Suprapubic skin (tissue), 4 donors: ENCODE data around the gene ZNF335. TPM values are rescaled to one million over a fixed set of nuclear protein-coding genes. Genes with fewer than 3 reads are reported as not detected.
"Not testable (repeated sequence)": the region's sequence is repeated elsewhere in the genome, so short reads cannot be mapped to it uniquely, and the experiment has no call there.

Source experiments
- DNase-seq, 2 donors: peaks; one replicate each; pipeline ENCODE4 v3.0.0-alpha.2; 2019; ENCODE audit warnings: low spot score in 2 of 2
- H3K27ac ChIP-seq: fragments of 200-600 bp; sonication (generic); one replicate; pipeline ENCODE4 v1.5.1; 2019
- H3K27me3 ChIP-seq: fragments of 200-600 bp; sonication (generic); one replicate; pipeline ENCODE4 v1.5.1; 2019
- H3K36me3 ChIP-seq: fragments of 200-600 bp; sonication (generic); one replicate; pipeline ENCODE4 v1.5.1; 2019
- H3K4me1 ChIP-seq: fragments of 200-600 bp; sonication (generic); one replicate; pipeline ENCODE4 v1.5.1; 2019
- H3K4me3 ChIP-seq: fragments of 200-600 bp; sonication (generic); one replicate; pipeline ENCODE4 v1.5.1; 2019; ENCODE audit warnings: mild to moderate bottlenecking
- H3K9me3 ChIP-seq: fragments of 200-600 bp; sonication (generic); one replicate; pipeline ENCODE4 v1.5.1; 2019
- EP300 ChIP-seq: sonication (generic); formaldehyde crosslinking; IDR thresholded peaks from one replicate; pipeline ENCODE4 v1.6.1; 2017; ENCODE audit warnings: antibody characterized with exemption
- POLR2A ChIP-seq, 2 donors: fragments of 450-650 bp; IDR thresholded peaks; one replicate each; pipeline ENCODE4 v1.6.1; 2017; ENCODE audit warnings: antibody characterized with exemption in 2 of 2, mild to moderate bottlenecking in 2 of 2, moderate library complexity in 2 of 2
- POLR2AphosphoS5 ChIP-seq, 3 donors: sonication (generic); formaldehyde crosslinking; IDR thresholded peaks; one replicate each; pipeline ENCODE4 v1.6.1; 2017; ENCODE audit warnings: antibody characterized with exemption in 3 of 3
- WGBS: methylation state at CpG from one replicate; pipeline ENCODE4 v1.1.5; 2018; 5-methylcytosine and 5-hydroxymethylcytosine counted together
- total RNA-seq, 4 donors: library from RNA; depleted of rRNA; stranded (reverse); fragments of >200 nt; gene quantifications; one replicate each; pipeline ENCODE4 v1.1.0, GENCODE V29; 2016
- TF ChIP-seq, protein P1 (sequence below), 2 donors: fragments of 200-600 bp in 1 of 2; fragments of 450-650 bp in 1 of 2; sonication (generic) in 1 of 2; IDR thresholded peaks; one replicate each; pipeline ENCODE4 v1.5.1; 2016 to 2019; ENCODE audit warnings: antibody characterized with exemption in 2 of 2, mild to moderate bottlenecking in 1 of 2, moderate library complexity in 1 of 2

ZNF335 gene
- total RNA-seq, 4 donors from 2014 or later, result 25.8 to 62.6 (median 35.1) TPM

DNA sequence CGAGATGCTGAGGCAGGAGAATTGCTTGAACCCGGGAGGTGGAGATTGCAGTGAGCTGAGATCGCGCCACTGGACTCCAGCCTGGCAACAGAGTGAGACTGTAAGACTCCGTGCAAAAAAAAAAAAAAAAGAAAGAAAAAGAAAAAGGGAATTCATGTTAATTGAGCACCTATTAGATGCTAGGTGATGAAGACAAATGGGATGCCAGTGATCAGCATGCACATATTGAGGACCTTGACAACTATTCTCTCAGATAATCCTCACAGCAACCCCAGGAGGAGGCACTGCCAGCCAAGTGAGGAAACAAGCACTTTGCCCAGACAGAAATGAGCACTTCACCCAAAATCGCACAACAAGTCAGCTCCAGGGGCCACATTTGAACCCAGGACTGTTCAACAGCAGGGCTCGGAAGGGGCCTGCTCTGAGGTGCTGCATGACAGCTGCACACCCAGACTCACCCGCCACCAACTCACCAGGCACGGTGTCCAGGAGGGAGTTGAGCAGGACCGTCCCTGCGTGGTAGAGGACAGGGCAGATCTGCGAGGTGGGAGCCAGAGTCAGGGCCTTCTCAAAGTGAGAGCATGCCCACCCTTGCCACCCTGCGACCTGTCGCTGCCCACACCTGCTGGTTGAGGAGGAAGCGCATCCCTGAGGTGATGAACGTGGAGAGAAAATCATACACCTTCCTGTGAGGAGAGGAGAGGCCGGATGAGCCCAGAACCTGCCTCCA, 64.6 kb downstream of the ZNF335 start:
- WGBS, result 92% methylated on average over 17 of the region's 17 CpGs
- Histone ChIP-seq H3K27ac (no peak overlapping the region), H3K4me3 (no peak overlapping the region), H3K27me3 (no peaks in the 10 kb centered on the region), H3K4me1 (peaks cover 27% of the 10 kb centered on the region), H3K36me3 (peaks cover 54% of the 10 kb centered on the region), H3K9me3 (no peaks in the 10 kb centered on the region)
- DNase-seq, result no peak
- no peak for TF ChIP-seq POLR2A (IDR thresholded peaks at IDR 0.05)
- no peak for TF ChIP-seq POLR2AphosphoS5 (IDR thresholded peaks at IDR 0.05)
- TF ChIP-seq, protein P1, sequence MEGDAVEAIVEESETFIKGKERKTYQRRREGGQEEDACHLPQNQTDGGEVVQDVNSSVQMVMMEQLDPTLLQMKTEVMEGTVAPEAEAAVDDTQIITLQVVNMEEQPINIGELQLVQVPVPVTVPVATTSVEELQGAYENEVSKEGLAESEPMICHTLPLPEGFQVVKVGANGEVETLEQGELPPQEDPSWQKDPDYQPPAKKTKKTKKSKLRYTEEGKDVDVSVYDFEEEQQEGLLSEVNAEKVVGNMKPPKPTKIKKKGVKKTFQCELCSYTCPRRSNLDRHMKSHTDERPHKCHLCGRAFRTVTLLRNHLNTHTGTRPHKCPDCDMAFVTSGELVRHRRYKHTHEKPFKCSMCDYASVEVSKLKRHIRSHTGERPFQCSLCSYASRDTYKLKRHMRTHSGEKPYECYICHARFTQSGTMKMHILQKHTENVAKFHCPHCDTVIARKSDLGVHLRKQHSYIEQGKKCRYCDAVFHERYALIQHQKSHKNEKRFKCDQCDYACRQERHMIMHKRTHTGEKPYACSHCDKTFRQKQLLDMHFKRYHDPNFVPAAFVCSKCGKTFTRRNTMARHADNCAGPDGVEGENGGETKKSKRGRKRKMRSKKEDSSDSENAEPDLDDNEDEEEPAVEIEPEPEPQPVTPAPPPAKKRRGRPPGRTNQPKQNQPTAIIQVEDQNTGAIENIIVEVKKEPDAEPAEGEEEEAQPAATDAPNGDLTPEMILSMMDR (IDR thresholded peaks at IDR 0.05), result no peak
- no peak for TF ChIP-seq EP300

DNA sequence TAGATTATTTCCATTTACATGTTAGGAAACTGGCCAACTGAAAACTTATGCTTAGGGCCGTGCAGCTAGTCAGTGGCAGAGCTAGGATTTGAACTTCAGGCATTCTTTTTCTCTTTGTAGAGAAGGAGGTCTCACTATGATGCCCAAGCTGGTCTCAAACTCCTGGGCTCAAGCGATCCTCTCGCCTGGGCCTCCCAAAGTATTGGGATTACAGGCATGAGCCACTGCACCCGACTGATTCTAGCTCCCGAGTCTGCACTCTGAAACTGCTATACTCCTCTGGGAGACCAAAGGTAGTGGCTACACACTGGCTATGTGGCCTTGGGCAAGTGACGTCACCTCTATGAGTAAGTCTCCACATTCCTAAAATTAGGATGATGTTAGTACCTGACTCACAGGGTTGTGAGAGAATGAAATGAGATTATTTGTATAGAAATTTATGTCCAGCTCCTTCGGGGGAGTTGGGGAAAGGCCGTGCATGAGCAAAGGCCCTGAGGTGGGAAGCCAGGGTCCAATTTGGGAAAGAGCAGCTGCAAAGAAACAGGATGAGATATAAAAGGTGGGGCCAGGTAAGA, 66.4 kb downstream of the ZNF335 start:
- peaks cover 72% of the 10 kb centered on the region for H3K36me3 ChIP-seq

DNA sequence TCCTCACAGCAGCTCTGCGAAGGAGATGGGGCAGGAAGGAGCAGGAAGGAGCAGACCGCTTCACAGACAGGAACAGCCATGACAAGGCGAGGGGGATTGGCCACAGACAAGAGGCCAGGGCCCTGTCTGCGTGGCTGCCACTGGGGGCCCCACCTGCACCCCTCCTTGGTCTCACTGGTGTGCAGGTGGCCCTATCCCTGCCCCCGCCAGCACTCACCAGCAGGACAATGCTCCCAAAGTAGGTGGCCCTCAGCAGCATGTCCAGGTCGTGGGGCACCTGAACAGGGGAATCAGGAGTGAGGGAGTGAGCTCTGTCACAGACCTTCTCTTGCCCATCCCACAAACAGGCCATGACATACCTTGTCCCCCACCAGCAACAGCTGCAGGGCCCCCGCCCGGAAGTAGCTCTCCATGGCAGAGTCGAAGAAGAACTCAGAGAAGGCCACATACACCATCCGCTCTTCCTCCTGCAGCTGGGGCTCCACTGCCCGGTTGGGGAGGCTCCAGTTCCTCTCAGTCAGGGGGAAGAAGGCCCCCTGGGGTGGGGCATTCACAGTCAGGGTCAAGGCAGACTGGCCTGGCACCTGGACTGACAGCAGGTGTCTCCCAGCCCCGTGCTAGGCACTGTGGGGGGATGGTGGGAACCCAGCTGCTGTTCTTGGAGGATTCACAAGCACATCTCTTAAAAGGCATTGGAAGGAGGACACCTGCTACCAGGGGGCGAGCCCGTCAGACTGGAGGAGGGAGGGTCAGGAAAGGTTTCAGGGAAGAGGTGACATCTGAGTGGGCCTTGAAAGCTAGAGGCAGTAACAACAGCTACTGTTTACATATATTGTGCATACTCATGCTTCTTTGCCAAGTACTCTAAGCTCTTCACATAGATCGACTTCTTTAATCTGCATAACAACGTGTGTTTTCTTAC, 67.2 kb downstream of the ZNF335 start:
- TF ChIP-seq, protein P1 (IDR thresholded peaks at IDR 0.05), result no peak
- Histone ChIP-seq H3K27ac (no peak overlapping the region), H3K9me3 (no peaks in the 10 kb centered on the region), H3K4me3 (no peak overlapping the region), H3K36me3 (peaks cover 78% of the 10 kb centered on the region), H3K4me1 (peaks cover 5% of the 10 kb centered on the region), H3K27me3 (no peaks in the 10 kb centered on the region)
- DNase-seq, result no peak
- WGBS, result 87% methylated on average over 13 of the region's 16 CpGs

More for the DNA sequence above, 66.4 kb downstream of the ZNF335 start:
- H3K4me3 ChIP-seq, result no peak overlapping the region
- H3K9me3 ChIP-seq, result no peaks in the 10 kb centered on the region
- 82% methylated on average over 8 of the region's 8 CpGs for WGBS
- no peak for DNase-seq
- no peak for TF ChIP-seq EP300
- no peak for TF ChIP-seq POLR2AphosphoS5 (IDR thresholded peaks at IDR 0.05)
- TF ChIP-seq, protein P1 (IDR thresholded peaks at IDR 0.05), result no peak
- TF ChIP-seq POLR2A (IDR thresholded peaks at IDR 0.05), result no peak
- no peaks in the 10 kb centered on the region for H3K27me3 ChIP-seq
- peaks cover 13% of the 10 kb centered on the region for H3K4me1 ChIP-seq
- H3K27ac ChIP-seq, result no peak overlapping the region

DNA sequence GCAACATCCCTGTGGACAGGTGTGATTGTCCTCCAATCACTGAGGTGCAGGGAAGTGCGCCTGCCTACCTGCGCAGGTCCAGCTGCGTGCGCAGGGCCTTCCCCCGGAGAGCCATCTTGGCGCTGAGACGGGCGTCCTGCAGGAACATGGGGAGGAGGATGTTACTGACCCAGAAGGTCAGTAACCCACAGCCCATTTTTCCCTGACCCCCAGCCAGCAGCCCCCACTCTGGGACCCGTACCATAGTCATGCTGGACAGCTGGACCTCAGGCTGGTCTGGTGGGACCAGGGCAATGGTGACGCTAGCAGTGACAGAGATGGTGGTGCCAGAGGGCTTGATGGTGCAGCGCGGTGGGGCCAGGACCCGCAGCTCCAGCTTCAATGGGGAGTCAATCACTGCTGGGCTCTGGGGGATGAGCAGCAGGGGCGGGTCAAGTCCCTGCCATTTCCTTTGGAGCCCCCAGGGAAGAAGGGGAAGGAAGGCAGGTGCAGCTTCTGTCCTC, 69.8 kb downstream of the ZNF335 start:
- TF ChIP-seq EP300 (no peak), POLR2AphosphoS5 (IDR thresholded peaks at IDR 0.05) (no peak), POLR2A (IDR thresholded peaks at IDR 0.05) (no peak)
- TF ChIP-seq, protein P1 (IDR thresholded peaks at IDR 0.05), result no peak
- Histone ChIP-seq H3K4me3 (no peak overlapping the region), H3K4me1 (no peaks in the 10 kb centered on the region), H3K27me3 (no peaks in the 10 kb centered on the region), H3K27ac (no peak overlapping the region), H3K36me3 (peaks cover 86% of the 10 kb centered on the region), H3K9me3 (no peaks in the 10 kb centered on the region)
- no peak for DNase-seq
- 94% methylated on average over 13 of the region's 14 CpGs for WGBS

DNA sequence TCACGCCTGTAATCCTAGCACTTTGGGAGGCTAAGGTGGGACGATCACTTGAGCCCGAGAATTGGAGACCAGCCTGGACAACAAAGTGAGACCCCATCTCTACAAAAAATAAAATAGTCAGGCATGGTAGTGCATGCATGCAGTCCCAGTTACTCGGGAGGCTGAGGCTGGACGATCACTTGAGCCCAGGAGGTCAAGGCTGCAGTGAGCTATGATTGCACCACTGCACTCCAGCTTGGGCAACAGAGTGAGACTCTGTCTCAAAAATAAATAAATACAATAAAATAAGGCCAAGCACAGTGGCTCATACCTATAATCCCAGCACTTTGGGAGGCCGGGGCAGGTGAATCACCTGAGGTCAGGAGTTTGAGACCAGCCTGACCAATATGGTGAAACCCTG, 70.7 kb downstream of the ZNF335 start:
- H3K4me1 ChIP-seq, DNase-seq, H3K4me3 ChIP-seq, H3K9me3 ChIP-seq, H3K27ac ChIP-seq, H3K27me3 ChIP-seq: not testable (repeated sequence)
- WGBS, result 87% methylated on average over 6 of the region's 6 CpGs
- peaks cover 87% of the 10 kb centered on the region for H3K36me3 ChIP-seq
